Tibial nerve (tissue), 4 donors: ENCODE measurements around the gene MYH6. TPM values are rescaled to one million over a fixed set of nuclear protein-coding genes. Genes with fewer than 3 reads are reported as not detected.
"Not testable (repeated sequence)": the region's sequence is repeated elsewhere in the genome, so short reads cannot be mapped to it uniquely, and the experiment has no call there.

Experiments
- DNase-seq, 2 donors: peaks; one replicate each; pipeline ENCODE4 v3.0.0-alpha.2; 2019; ENCODE audit warnings: low spot score in 2 of 2
- H3K27ac ChIP-seq, 4 donors: fragments of 200-600 bp; sonication (generic) in 3 of 4; one replicate each; pipeline ENCODE4 v1.5.1; 2017 to 2019; ENCODE audit warnings: mild to moderate bottlenecking in 1 of 4
- H3K27me3 ChIP-seq, 2 donors: fragments of 200-600 bp; sonication (generic) in 1 of 2; one replicate each; pipeline versions ENCODE4 v1.5.1 to v1.6.0; 2017 to 2019
- H3K36me3 ChIP-seq, 3 donors: fragments of 200-600 bp; sonication (generic); one replicate each; pipeline ENCODE4 v1.5.1; 2018 to 2019
- H3K4me1 ChIP-seq, 4 donors: fragments of 200-600 bp; sonication (generic) in 3 of 4; one replicate each; pipeline ENCODE4 v1.5.1; 2017 to 2019
- H3K4me3 ChIP-seq, 4 donors: fragments of 200-600 bp; sonication (generic) in 3 of 4; one replicate each; pipeline ENCODE4 v1.5.1; 2017 to 2019; ENCODE audit warnings: mild to moderate bottlenecking in 1 of 4, moderate library complexity in 1 of 4
- H3K9me3 ChIP-seq, 4 donors: fragments of 200-600 bp; sonication (generic) in 3 of 4; one replicate each; pipeline ENCODE4 v1.5.1; 2017 to 2019
- CTCF ChIP-seq, 5 experiments: fragments of 200-600 bp in 3 of 5; fragments of 450-650 bp in 2 of 5; sonication (generic) in 3 of 5; IDR thresholded peaks; one replicate each; pipeline ENCODE4 v1.5.1; 2016 to 2019; ENCODE audit warnings: antibody characterized with exemption in 5 of 5, mild to moderate bottlenecking in 3 of 5, moderate library complexity in 2 of 5
- EP300 ChIP-seq, 2 donors: sonication (generic); formaldehyde crosslinking; IDR thresholded peaks; one replicate each; pipeline ENCODE4 v1.6.1; 2017; ENCODE audit warnings: antibody characterized with exemption in 2 of 2, mild to moderate bottlenecking in 1 of 2
- POLR2A ChIP-seq, 2 donors: fragments of 450-650 bp; IDR thresholded peaks; one replicate each; pipeline ENCODE4 v1.6.1; 2017; ENCODE audit warnings: antibody characterized with exemption in 2 of 2, mild to moderate bottlenecking in 2 of 2, moderate library complexity in 2 of 2
- WGBS, 2 donors: methylation state at CpG; one replicate each; pipeline ENCODE4 v1.1.5; 2018; 5-methylcytosine and 5-hydroxymethylcytosine counted together
- total RNA-seq, 4 donors: library from RNA; depleted of rRNA; stranded (reverse); fragments of >200 nt; gene quantifications; one replicate each; pipeline ENCODE4 v1.1.0, GENCODE V29; 2016

Gene MYH6
- total RNA-seq, 4 donors from 2014 or later = 0.30 TPM; not detected in 3

DNA sequence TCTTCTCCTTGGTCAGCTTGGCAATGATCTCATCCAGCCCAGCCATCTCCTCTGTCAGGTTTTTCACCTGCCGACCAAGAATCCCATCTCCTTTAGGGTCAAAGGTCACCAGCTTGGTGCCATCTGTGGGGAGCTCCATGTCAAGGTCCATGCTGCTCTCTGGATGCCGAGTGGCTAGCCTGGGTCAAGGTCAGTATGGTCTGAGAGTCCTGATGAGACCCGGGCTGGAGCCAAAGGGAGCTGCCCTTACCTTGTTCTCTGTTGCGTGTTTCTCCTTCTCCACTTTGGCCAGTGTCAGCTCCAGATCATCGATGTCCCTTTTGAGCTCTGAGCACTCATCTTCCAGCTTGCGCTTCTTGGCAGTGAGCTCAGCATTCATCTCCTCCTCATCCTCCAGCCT, 15.6 kb upstream of the MYH6 start:
- Histone ChIP-seq H3K4me3 (no peak overlapping the region), H3K27ac (no peak overlapping the region), H3K4me1 (no peaks in the 10 kb centered on the region), H3K9me3 (no peaks in the 10 kb centered on the region), H3K36me3 (no peaks in the 10 kb centered on the region), H3K27me3 (no peaks in the 10 kb centered on the region)
- 88 to 94% methylated on average over 6 of the region's 6 CpGs for WGBS, 2 donors
- DNase-seq = no peak
- no peak for TF ChIP-seq POLR2A (IDR thresholded peaks at IDR 0.05)
- TF ChIP-seq EP300 (IDR thresholded peaks at IDR 0.05) = no peak
- no peak for TF ChIP-seq CTCF (IDR thresholded peaks at IDR 0.05)

DNA sequence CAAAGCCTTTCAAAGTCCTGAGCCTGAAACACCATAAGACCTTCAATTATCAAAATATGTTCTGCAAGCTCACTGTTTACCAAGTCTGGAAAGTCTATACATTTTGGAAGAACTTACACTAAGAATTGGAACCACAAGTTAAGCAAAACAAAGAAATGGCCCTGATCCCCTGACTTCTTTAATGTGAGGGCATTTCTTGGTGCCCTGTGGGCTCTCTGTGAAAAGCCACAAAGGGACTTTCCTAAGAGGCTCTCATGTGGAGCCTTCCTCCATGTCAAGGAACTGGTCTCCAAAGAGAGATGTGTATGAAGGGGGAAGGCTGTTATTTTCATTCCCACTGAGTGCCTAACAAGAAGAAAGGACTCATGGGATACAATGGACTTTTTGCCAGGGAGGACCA, 13.5 kb upstream of the MYH6 start:
- H3K9me3 ChIP-seq = no peaks in the 10 kb centered on the region
- no peaks in the 10 kb centered on the region for H3K4me1 ChIP-seq
- H3K36me3 ChIP-seq = no peaks in the 10 kb centered on the region
- no peak overlapping the region for H3K27ac ChIP-seq
- no peaks in the 10 kb centered on the region for H3K27me3 ChIP-seq
- H3K4me3 ChIP-seq = no peak overlapping the region
- TF ChIP-seq POLR2A (IDR thresholded peaks at IDR 0.05) = no peak
- TF ChIP-seq EP300 (IDR thresholded peaks at IDR 0.05) = no peak
- TF ChIP-seq CTCF (IDR thresholded peaks at IDR 0.05) = no peak
- DNase-seq = no peak

DNA sequence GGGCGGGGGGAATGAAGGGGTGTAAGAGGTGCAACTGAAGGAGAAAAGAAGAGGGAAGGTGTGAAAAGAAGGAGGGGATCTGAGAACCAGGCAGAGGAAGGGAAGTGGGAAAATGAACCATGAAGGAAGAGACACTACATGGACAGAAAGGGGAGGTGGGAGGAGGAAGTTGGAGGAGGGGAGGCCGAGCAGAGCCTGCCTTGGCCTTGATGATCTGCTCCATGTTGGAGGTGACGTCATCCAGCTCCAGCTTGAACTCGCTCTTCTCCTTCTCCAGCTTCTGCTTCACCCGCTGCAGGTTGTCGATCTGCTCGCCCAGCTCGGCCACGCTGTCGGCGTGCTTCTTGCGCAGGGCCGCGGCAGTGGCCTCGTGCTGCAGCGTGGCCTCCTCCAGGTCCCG, 11.6 kb upstream of the MYH6 start:
- H3K4me1 ChIP-seq, H3K27ac ChIP-seq, DNase-seq, H3K4me3 ChIP-seq, H3K27me3 ChIP-seq, H3K36me3 ChIP-seq, H3K9me3 ChIP-seq: not testable (repeated sequence)
- 83 to 84% methylated on average over 7 to 10 of the region's 17 CpGs for WGBS, 2 donors

DNA sequence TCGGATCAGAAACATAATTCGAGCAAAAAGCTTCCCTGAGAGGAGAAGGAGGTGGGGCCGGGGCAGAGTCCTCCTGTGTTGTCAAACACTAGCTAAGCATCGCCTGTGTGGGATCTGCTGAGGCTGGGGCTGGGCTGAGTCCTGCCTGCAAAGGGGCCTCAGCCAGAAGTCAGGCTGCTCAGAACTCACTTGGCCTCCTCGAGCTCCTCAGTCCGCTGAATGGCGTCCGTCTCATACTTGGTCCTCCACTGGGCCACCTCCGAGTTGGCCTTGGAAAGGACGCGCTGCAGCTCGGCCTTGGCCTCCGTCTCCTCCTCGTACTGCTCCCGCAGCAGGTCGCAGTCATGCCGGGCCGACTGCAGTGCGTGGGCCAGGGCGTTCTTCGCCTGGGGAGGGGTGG, 9.9 kb upstream of the MYH6 start:
- Histone ChIP-seq H3K4me3 (no peak overlapping the region), H3K27me3 (no peaks in the 10 kb centered on the region), H3K36me3 (no peaks in the 10 kb centered on the region), H3K9me3 (no peaks in the 10 kb centered on the region), H3K4me1 (no peaks in the 10 kb centered on the region), H3K27ac (no peak overlapping the region)
- no peak for DNase-seq
- WGBS, 2 donors = 87% methylated on average over 21 of the region's 21 CpGs
- TF ChIP-seq POLR2A (IDR thresholded peaks at IDR 0.05) (no peak), CTCF (IDR thresholded peaks at IDR 0.05) (no peak), EP300 (IDR thresholded peaks at IDR 0.05) (no peak)

DNA sequence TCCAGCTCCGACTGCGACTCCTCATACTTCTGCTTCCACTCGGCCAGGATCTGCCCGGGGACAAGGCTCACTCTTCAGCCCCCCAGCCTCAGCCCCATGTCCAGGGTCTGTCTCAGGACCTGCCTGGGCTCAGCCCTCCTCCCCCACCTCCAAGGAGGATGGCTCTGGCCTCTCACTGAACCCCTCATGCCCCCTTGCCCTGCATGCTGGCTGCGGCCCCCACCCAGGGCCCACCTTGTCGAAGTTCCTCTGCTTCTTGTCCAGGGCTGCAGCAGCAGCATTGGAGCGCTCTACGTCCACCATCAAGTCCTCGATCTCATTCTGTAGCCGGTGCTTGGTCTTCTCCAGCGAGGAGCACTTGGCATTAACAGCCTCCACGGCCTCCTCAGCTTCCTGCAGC, 9.2 kb upstream of the MYH6 start:
- not testable (repeated sequence) for H3K4me3 ChIP-seq, DNase-seq, H3K9me3 ChIP-seq, H3K27ac ChIP-seq, H3K27me3 ChIP-seq, H3K4me1 ChIP-seq, H3K36me3 ChIP-seq
- 86 to 90% methylated on average over 12 of the region's 12 CpGs for WGBS, 2 donors

DNA sequence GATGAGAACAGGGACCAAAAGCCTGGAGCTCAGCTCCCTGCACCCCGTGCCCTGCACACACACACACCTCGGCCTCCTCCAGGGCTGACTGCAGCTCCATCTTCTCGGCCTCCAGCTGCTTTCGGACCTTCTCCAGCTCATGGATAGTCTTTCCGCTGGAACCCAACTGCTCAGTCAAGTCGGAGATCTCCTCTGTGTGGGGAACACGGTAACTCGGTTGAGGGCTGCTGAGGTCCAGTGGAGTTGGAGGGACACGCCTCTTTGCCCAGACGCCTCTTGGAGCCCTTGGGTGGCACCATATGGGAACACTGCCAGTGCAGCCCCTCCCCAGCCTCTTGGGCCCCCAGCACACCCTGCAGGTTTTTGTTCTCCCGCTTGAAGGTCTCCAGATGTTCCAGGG, 8.7 kb upstream of the MYH6 start:
- 79 to 91% methylated on average over 11 of the region's 11 CpGs for WGBS, 2 donors
- no peaks in the 10 kb centered on the region for H3K4me1 ChIP-seq
- DNase-seq = no peak

More for the DNA sequence above, 8.7 kb upstream of the MYH6 start:
- H3K27ac ChIP-seq = no peak overlapping the region
- TF ChIP-seq POLR2A (IDR thresholded peaks at IDR 0.05) (no peak), CTCF (IDR thresholded peaks at IDR 0.05) (no peak), EP300 (IDR thresholded peaks at IDR 0.05) (no peak)
- H3K27me3 ChIP-seq = no peaks in the 10 kb centered on the region
- no peaks in the 10 kb centered on the region for H3K36me3 ChIP-seq
- no peak overlapping the region for H3K4me3 ChIP-seq
- H3K9me3 ChIP-seq = no peaks in the 10 kb centered on the region
